Ishikawa (cell line): ENCODE data around the gene CTSL.

Experiments
- CEBPB ChIP-seq: IDR thresholded peaks from 2 replicates; pipeline ENCODE4 v1.6.1; 2012
- CREB1 ChIP-seq: IDR thresholded peaks from 2 replicates; pipeline ENCODE4 v1.6.1; 2012; ENCODE audit warnings: low read depth
- EGR1 ChIP-seq: IDR thresholded peaks from 2 replicates; pipeline ENCODE4 v1.6.1; 2012
- EP300 ChIP-seq: IDR thresholded peaks from 2 replicates; pipeline ENCODE4 v1.6.1; 2012; ENCODE audit warnings: borderline replicate concordance
- FOXM1 ChIP-seq: IDR thresholded peaks from 2 replicates; pipeline ENCODE4 v1.6.1; 2012; ENCODE audit warnings: low read depth, borderline replicate concordance
- MAX ChIP-seq: IDR thresholded peaks from 2 replicates; pipeline ENCODE4 v1.6.1; 2012
- NFIC ChIP-seq: IDR thresholded peaks from 2 replicates; pipeline ENCODE4 v1.6.1; 2012
- RAD21 ChIP-seq: IDR thresholded peaks from 2 replicates; pipeline ENCODE4 v1.6.1; 2012; ENCODE audit warnings: low read depth
- TAF1 ChIP-seq: IDR thresholded peaks from 2 replicates; pipeline ENCODE4 v1.6.1; 2012; ENCODE audit warnings: low read depth, mild to moderate bottlenecking
- TCF12 ChIP-seq: IDR thresholded peaks from 2 replicates; pipeline ENCODE4 v1.6.1; 2012; ENCODE audit warnings: low read depth
- TEAD4 ChIP-seq: IDR thresholded peaks from 2 replicates; pipeline ENCODE4 v1.6.1; 2012
- USF1 ChIP-seq: IDR thresholded peaks from 2 replicates; pipeline ENCODE4 v1.6.1; 2012
- YY1 ChIP-seq: IDR thresholded peaks from 2 replicates; pipeline ENCODE4 v1.6.1; 2012; ENCODE audit warnings: low read depth
- ZBTB7A ChIP-seq: IDR thresholded peaks from 2 replicates; pipeline ENCODE4 v1.6.1; 2012; ENCODE audit warnings: low read depth
- TF ChIP-seq, protein P1 (sequence below): IDR thresholded peaks from 2 replicates; pipeline ENCODE4 v1.6.1; 2012; ENCODE audit warnings: low read depth, mild to moderate bottlenecking

Gene CTSL

DNA sequence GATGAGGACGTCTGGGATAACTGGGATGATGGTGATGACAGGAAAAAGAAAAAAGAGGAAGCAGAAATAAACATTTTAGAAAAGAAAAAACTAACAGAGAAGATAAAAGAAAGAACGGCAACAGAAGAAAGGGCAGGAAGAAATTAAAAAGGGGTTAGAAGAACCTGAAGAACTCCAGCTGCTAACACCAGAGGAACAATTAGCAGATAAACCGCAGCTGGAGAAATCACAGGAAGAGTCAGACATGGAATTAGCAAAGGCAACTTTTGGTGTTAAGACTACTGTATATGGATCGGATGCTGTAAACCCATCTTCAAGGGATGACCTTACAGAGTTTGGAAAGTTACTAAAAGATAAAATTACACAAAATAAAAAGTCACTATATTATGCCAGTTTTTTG, 15.4 kb downstream of the CTSL start:
- no peak for TF ChIP-seq EP300
- TF ChIP-seq TCF12, result no peak
- TF ChIP-seq, protein P1, sequence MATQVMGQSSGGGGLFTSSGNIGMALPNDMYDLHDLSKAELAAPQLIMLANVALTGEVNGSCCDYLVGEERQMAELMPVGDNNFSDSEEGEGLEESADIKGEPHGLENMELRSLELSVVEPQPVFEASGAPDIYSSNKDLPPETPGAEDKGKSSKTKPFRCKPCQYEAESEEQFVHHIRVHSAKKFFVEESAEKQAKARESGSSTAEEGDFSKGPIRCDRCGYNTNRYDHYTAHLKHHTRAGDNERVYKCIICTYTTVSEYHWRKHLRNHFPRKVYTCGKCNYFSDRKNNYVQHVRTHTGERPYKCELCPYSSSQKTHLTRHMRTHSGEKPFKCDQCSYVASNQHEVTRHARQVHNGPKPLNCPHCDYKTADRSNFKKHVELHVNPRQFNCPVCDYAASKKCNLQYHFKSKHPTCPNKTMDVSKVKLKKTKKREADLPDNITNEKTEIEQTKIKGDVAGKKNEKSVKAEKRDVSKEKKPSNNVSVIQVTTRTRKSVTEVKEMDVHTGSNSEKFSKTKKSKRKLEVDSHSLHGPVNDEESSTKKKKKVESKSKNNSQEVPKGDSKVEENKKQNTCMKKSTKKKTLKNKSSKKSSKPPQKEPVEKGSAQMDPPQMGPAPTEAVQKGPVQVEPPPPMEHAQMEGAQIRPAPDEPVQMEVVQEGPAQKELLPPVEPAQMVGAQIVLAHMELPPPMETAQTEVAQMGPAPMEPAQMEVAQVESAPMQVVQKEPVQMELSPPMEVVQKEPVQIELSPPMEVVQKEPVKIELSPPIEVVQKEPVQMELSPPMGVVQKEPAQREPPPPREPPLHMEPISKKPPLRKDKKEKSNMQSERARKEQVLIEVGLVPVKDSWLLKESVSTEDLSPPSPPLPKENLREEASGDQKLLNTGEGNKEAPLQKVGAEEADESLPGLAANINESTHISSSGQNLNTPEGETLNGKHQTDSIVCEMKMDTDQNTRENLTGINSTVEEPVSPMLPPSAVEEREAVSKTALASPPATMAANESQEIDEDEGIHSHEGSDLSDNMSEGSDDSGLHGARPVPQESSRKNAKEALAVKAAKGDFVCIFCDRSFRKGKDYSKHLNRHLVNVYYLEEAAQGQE, result no peak
- TF ChIP-seq ZBTB7A, result no peak
- TF ChIP-seq RAD21, result no peak
- TF ChIP-seq MAX, result no peak
- no peak for TF ChIP-seq FOXM1
- no peak for TF ChIP-seq YY1
- no peak for TF ChIP-seq CEBPB
- no peak for TF ChIP-seq USF1
- no peak for TF ChIP-seq TAF1
- TF ChIP-seq EGR1, result no peak
- no peak for TF ChIP-seq CREB1
- TF ChIP-seq NFIC, result no peak
- TF ChIP-seq TEAD4, result no peak

- TF ChIP-seq, protein P1, result no peak
- no peak for TF ChIP-seq CREB1
- TF ChIP-seq TAF1, result no peak
- no peak for TF ChIP-seq USF1
- no peak for TF ChIP-seq NFIC
- no peak for TF ChIP-seq TEAD4
- TF ChIP-seq FOXM1, result no peak
- no peak for TF ChIP-seq ZBTB7A
These were observed 16.0 kb downstream of the CTSL start for GRCh38 chr9:87741891-87742290.

- TF ChIP-seq EP300 (no peak), CEBPB (no peak), CREB1 (no peak), TAF1 (no peak), FOXM1 (no peak), ZBTB7A (no peak), TEAD4 (no peak), TCF12 (no peak), USF1 (no peak), RAD21 (no peak), EGR1 (no peak), YY1 (no peak), NFIC (no peak), MAX (no peak)
- TF ChIP-seq, protein P1, result no peak
These were observed 17.0 kb downstream of the CTSL start for GRCh38 chr9:87742813-87743428.

- no peak for TF ChIP-seq EP300
- no peak for TF ChIP-seq FOXM1
- TF ChIP-seq USF1, result no peak
- TF ChIP-seq ZBTB7A, result no peak
- no peak for TF ChIP-seq TCF12
- TF ChIP-seq NFIC, result no peak
- TF ChIP-seq MAX, result no peak
- no peak for TF ChIP-seq RAD21
- no peak for TF ChIP-seq TAF1
- TF ChIP-seq CREB1, result no peak
- no peak for TF ChIP-seq YY1
- no peak for TF ChIP-seq CEBPB
- TF ChIP-seq, protein P1, result no peak
- no peak for TF ChIP-seq EGR1
- no peak for TF ChIP-seq TEAD4
These were observed 20.3 kb downstream of the CTSL start for GRCh38 chr9:87746186-87746585.
